Activated CD8-positive, alpha-beta memory T cell treated with anti-CD3 and anti-CD28 coated beads for 4 hours (primary cell): ENCODE measurements around the gene LMBR1L.
"Not testable (repeated sequence)": the region's sequence is repeated elsewhere in the genome, so short reads cannot be mapped to it uniquely, and the experiment has no call there.

ENCODE experiments used
- DNase-seq, 2 donors: peaks; one replicate each; pipeline ENCODE4 v3.0.0-alpha.2; 2020; ENCODE audit warnings: low read depth in 2 of 2

LMBR1L gene

GRCh38 chr12:49088150-49088931 is 22.3 kb downstream of the LMBR1L start:
- DNase-seq = peak; percentile 40 to 51

GRCh38 chr12:49086116-49086515 is 24.5 kb downstream of the LMBR1L start:
- DNase-seq = no peak

GRCh38 chr12:49084438-49084837 is 26.2 kb downstream of the LMBR1L start:
- no peak for DNase-seq

GRCh38 chr12:49079793-49080192 is 30.9 kb downstream of the LMBR1L start:
- no peak for DNase-seq

GRCh38 chr12:49070971-49071370 is 39.7 kb downstream of the LMBR1L start:
- no peak for DNase-seq

- peak; percentile 97 to 98 for DNase-seq
Measured at GRCh38 chr12:49069507-49070346, 40.9 kb downstream of the LMBR1L start, which contains the start of gene RHEBL1. Gene RHEBL1 (minus strand): TSS chr12:49069979. CDS start chr12:49069785, 194 bp downstream.

- no peak for DNase-seq
Measured at GRCh38 chr12:49068879-49069506, 41.7 kb downstream of the LMBR1L start.

GRCh38 chr12:49066120-49066519 is 44.5 kb downstream of the LMBR1L start:
- no peak for DNase-seq

- no peak for DNase-seq
Measured at GRCh38 chr12:49064767-49065152, 45.9 kb downstream of the LMBR1L start.

- DNase-seq = not testable (repeated sequence)
Measured at GRCh38 chr12:49061916-49062315, 48.7 kb downstream of the LMBR1L start.

GRCh38 chr12:49061157-49061650 is 49.4 kb downstream of the LMBR1L start:
- no peak for DNase-seq

- peak; percentile 66 to 82 for DNase-seq
Measured at GRCh38 chr12:49060237-49061156, 50.1 kb downstream of the LMBR1L start, which contains the start of gene KMT2D. Gene KMT2D (minus strand): TSS chr12:49060794. CDS start chr12:49055324, 5,470 bp downstream.

- no peak for DNase-seq
Measured at GRCh38 chr12:49059299-49060171, 51.1 kb downstream of the LMBR1L start.

- no peak for DNase-seq
Measured at GRCh38 chr12:49059045-49059298, 51.7 kb downstream of the LMBR1L start.

GRCh38 chr12:49058366-49059044 is 52.1 kb downstream of the LMBR1L start:
- no peak for DNase-seq

- DNase-seq = no peak
Measured at GRCh38 chr12:49057888-49058287, 52.8 kb downstream of the LMBR1L start.

GRCh38 chr12:49055978-49056754 is 54.5 kb downstream of the LMBR1L start:
- no peak for DNase-seq

- DNase-seq = no peak
Measured at GRCh38 chr12:49055092-49055491, 55.6 kb downstream of the LMBR1L start.

GRCh38 chr12:49054524-49054923 is 56.1 kb downstream of the LMBR1L start:
- no peak for DNase-seq
